Measurements from ENCODE around the gene ZNF592. TPM values are rescaled to one million over a fixed set of nuclear protein-coding genes. Genes with fewer than 3 reads are reported as not detected.

Gene ZNF592
- total and polyA plus RNA-seq, 7 donors = 13.1 to 43.3 (median 33.8) TPM

- TF ChIP-seq, protein P1, sequence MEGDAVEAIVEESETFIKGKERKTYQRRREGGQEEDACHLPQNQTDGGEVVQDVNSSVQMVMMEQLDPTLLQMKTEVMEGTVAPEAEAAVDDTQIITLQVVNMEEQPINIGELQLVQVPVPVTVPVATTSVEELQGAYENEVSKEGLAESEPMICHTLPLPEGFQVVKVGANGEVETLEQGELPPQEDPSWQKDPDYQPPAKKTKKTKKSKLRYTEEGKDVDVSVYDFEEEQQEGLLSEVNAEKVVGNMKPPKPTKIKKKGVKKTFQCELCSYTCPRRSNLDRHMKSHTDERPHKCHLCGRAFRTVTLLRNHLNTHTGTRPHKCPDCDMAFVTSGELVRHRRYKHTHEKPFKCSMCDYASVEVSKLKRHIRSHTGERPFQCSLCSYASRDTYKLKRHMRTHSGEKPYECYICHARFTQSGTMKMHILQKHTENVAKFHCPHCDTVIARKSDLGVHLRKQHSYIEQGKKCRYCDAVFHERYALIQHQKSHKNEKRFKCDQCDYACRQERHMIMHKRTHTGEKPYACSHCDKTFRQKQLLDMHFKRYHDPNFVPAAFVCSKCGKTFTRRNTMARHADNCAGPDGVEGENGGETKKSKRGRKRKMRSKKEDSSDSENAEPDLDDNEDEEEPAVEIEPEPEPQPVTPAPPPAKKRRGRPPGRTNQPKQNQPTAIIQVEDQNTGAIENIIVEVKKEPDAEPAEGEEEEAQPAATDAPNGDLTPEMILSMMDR (IDR thresholded peaks at IDR 0.05) = no peak
- ATAC-seq (no peak), DNase-seq (no peak)
- no peak overlapping the region for H3K27ac ChIP-seq
- intact Hi-C loops (cut with DNase I) = no loop called here
- WGBS, 3 donors = 83 to 92% (median 86%) methylated on average over 1 of the region's 1 CpG
- peaks cover 7% of the 10 kb centered on the region for H3K4me1 ChIP-seq
- no peaks in the 10 kb centered on the region for H3K27me3 ChIP-seq (ENCODE audit: insufficient read depth in 3 of 3, low read length in 2 of 3)
- H3K4me3 ChIP-seq = no peak overlapping the region
- H3K36me3 ChIP-seq (ENCODE audit: insufficient read depth in 1 of 2, low read depth in 1 of 2) = peaks cover 5 to 65% of the 10 kb centered on the region in 2 donors
- H3K9me3 ChIP-seq = no peaks in the 10 kb centered on the region
Observed at GRCh38 chr15:84805221-84805620, 56.8 kb downstream of the ZNF592 start.

DNA sequence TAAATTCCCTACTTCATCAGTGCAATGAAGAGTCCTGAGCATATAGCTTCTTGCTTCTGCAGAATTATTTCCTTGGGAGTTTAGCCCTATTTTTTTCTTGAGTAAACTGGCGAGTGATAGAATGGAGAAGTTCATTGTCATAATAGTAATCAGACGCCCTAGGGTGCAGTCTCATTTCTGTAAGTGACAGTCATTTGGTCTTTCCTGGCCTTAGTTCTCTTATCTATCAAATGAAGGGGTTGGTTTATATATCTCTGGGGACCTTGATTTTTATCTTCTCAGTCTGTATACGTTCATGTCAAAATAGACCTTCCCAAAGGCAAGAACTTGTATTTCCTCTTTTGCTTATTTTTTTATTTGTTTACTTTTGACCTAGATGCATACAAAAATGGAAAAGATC lies 58.8 kb downstream of the ZNF592 start:
- peaks cover 5 to 44% of the 10 kb centered on the region in 2 donors for H3K36me3 ChIP-seq (ENCODE audit: insufficient read depth in 1 of 2, low read depth in 1 of 2)
- H3K27ac ChIP-seq = no peak overlapping the region
- intact Hi-C loops (cut with DNase I) = no loop called here
- peaks cover 11% of the 10 kb centered on the region for H3K4me1 ChIP-seq
- TF ChIP-seq, protein P1 (IDR thresholded peaks at IDR 0.05) = no peak
- no peaks in the 10 kb centered on the region for H3K27me3 ChIP-seq (ENCODE audit: insufficient read depth in 3 of 3, low read length in 2 of 3)
- ATAC-seq (no peak), DNase-seq (no peak)
- WGBS, 3 donors = 84 to 87% (median 87%) methylated on average over 3 of the region's 3 CpGs
- no peaks in the 10 kb centered on the region for H3K9me3 ChIP-seq
- H3K4me3 ChIP-seq = no peak overlapping the region

- Histone ChIP-seq H3K27ac (peak overlapping the region; percentile 56), H3K9me3 (no peaks in the 10 kb centered on the region), H3K36me3 (ENCODE audit: insufficient read depth in 1 of 2, low read depth in 1 of 2) (peaks cover 0 to 14% of the 10 kb centered on the region in 2 donors), H3K27me3 (ENCODE audit: insufficient read depth in 3 of 3, low read length in 2 of 3) (no peaks in the 10 kb centered on the region), H3K4me3 (no peak overlapping the region), H3K4me1 (peaks cover 11% of the 10 kb centered on the region)
- ATAC-seq (peak; percentile 75 to 93 (median 92)), DNase-seq (peak in 1 of 2 donors; percentile 47)
- TF ChIP-seq, protein P1 (IDR thresholded peaks at IDR 0.05) = no peak
- intact Hi-C loops (cut with DNase I) = loop anchor here (2.0 to 5.0 kb wide), 2 partner anchors 48 to 57 kb away; no protein-coding TSS in a partner anchor
- WGBS, 3 donors = 42 to 61% (median 43%) methylated on average over 7 of the region's 7 CpGs
Observed at GRCh38 chr15:84810073-84810840, 61.9 kb downstream of the ZNF592 start.

- H3K36me3 ChIP-seq (ENCODE audit: insufficient read depth in 1 of 2, low read depth in 1 of 2) = peaks cover 0 to 5% of the 10 kb centered on the region in 2 donors
- H3K27ac ChIP-seq = no peak overlapping the region
- H3K4me3 ChIP-seq = no peak overlapping the region
- H3K27me3 ChIP-seq (ENCODE audit: insufficient read depth in 3 of 3, low read length in 2 of 3) = no peaks in the 10 kb centered on the region
- peaks cover 11% of the 10 kb centered on the region for H3K4me1 ChIP-seq
- 67 to 83% (median 72%) methylated on average over 4 of the region's 4 CpGs for WGBS, 3 donors
- H3K9me3 ChIP-seq = no peaks in the 10 kb centered on the region
- TF ChIP-seq, protein P1 (IDR thresholded peaks at IDR 0.05) = no peak
- DNase-seq (no peak), ATAC-seq (peak in 1 of 4 donors; percentile 3)
- intact Hi-C loops (cut with DNase I) = loop anchor here (2.0 to 5.0 kb wide), 2 partner anchors 49 to 58 kb away; no protein-coding TSS in a partner anchor
Observed at GRCh38 chr15:84811151-84811550, 62.8 kb downstream of the ZNF592 start.
